A549 (cell line): ENCODE results near the gene RPP25L. TPM values are rescaled to one million over a fixed set of nuclear protein-coding genes. Genes with fewer than 3 reads are reported as not detected.

Experiments
- ATAC-seq, 2 experiments: fragments of 200-7000 bp in 1 of 2; fragments of >200 bp in 1 of 2; cut with Nextera tagmentation in 1 of 2; cut with Tn5 transposase in 1 of 2; 3 replicates each; pipeline versions ENCODE4 v1.8.0 to v1.9.1; 2018 to 2020; ENCODE audit warnings: mild to moderate bottlenecking in 1 of 2, moderate library complexity in 1 of 2
- CTCF ChIA-PET: fragments of 300-600 bp; sonication (Branson Sonifier 250); formaldehyde crosslinking; extraction: SDS; loops from one replicate; lab custom pipeline; 2021; ENCODE audit warnings: antibody characterized with exemption, inconsistent platforms; lab: Yijun Ruan, JAX
- POLR2A ChIA-PET: fragments of 350-600 bp; formaldehyde crosslinking; extraction: SDS; loops from one replicate; lab custom pipeline; 2021; ENCODE audit warnings: antibody characterized with exemption, inconsistent platforms; lab: Yijun Ruan, JAX
- DNase-seq, 2 experiments: peaks; one replicate each; pipeline versions ENCODE4 v3.0.0 to v3.0.0-alpha.2; 2011 to 2016; ENCODE audit warnings: low read depth in 1 of 2, low spot score in 1 of 2
- FAIRE-seq: peaks from 2 replicates; lab custom pipeline; 2011; peaks lifted over from hg19 to GRCh38; lab: Jason Lieb, UNC
- H3K27ac ChIP-seq, 2 experiments: fragments of >200 bp; sonication (Bioruptor Twin); formaldehyde crosslinking; 3 replicates each; pipeline ENCODE4 v1.5.1; 2016 to 2017
- H3K4me1 ChIP-seq: fragments of >200 bp; sonication (Bioruptor Twin); formaldehyde crosslinking; 3 replicates; pipeline ENCODE4 v1.6.1; 2016
- H3K4me2 ChIP-seq: fragments of >200 bp; sonication (Bioruptor Twin); formaldehyde crosslinking; 3 replicates; pipeline ENCODE4 v1.6.1; 2016
- H3K4me3 ChIP-seq: fragments of >200 bp; sonication (Bioruptor Twin); formaldehyde crosslinking; 3 replicates; pipeline ENCODE4 v1.5.1; 2016
- H3K9me3 ChIP-seq: fragments of >200 bp; sonication (Bioruptor Twin); formaldehyde crosslinking; 3 replicates; pipeline ENCODE4 v1.6.1; 2016
- CEBPB ChIP-seq, 2 experiments: fragments of >200 bp in 1 of 2; sonication (Bioruptor Twin) in 1 of 2; formaldehyde crosslinking in 1 of 2; IDR thresholded peaks; 2 replicates each; pipeline ENCODE4 v1.6.1; 2012 to 2016
- CHD2 ChIP-seq: fragments of 150-350 bp; IDR thresholded peaks from 2 replicates; pipeline ENCODE4 v1.6.1; 2014; ENCODE audit warnings: low read length; ENCODE audit not compliant: partially characterized antibody
- EHF ChIP-seq: fragments of 250-450 bp; sonication (Bioruptor Pico); IDR thresholded peaks from 2 replicates; pipeline ENCODE4 v1.5.0; 2020; ENCODE audit warnings: mild to moderate bottlenecking
- ESRRA ChIP-seq: fragments of 150-350 bp; IDR thresholded peaks from 2 replicates; pipeline ENCODE4 v1.6.1; 2014; ENCODE audit warnings: mild to moderate bottlenecking, low read length, borderline replicate concordance
- GATA3 ChIP-seq: IDR thresholded peaks from 2 replicates; pipeline ENCODE4 v1.6.1; 2012; ENCODE audit warnings: borderline replicate concordance
- HEYL ChIP-seq: fragments of 250-450 bp; sonication (Bioruptor Pico); IDR thresholded peaks from 2 replicates; pipeline ENCODE4 v1.8.0; 2021; ENCODE audit warnings: mild to moderate bottlenecking, moderate library complexity
- HOXA7 ChIP-seq: fragments of 250-450 bp; sonication (Bioruptor Pico); IDR thresholded peaks from 2 replicates; pipeline ENCODE4 v1.5.0; 2020; ENCODE audit warnings: mild to moderate bottlenecking, moderate library complexity
- MAFK ChIP-seq: fragments of 450-650 bp; IDR thresholded peaks from 2 replicates; pipeline ENCODE4 v1.6.1; 2014; ENCODE audit not compliant: partially characterized antibody
- MAZ ChIP-seq: fragments of 150-350 bp; IDR thresholded peaks from 2 replicates; pipeline ENCODE4 v1.6.1; 2014; ENCODE audit warnings: antibody characterized with exemption, low read depth, low read length, borderline replicate concordance
- NFE2L2 ChIP-seq: fragments of 150-350 bp; conservative IDR thresholded peaks from 2 replicates; pipeline ENCODE4 v1.6.1; 2014; ENCODE audit warnings: low read length
- NPAS2 ChIP-seq: fragments of 250-450 bp; sonication (Bioruptor Pico); IDR thresholded peaks from 2 replicates; pipeline ENCODE4 v1.8.0; 2022; ENCODE audit warnings: mild to moderate bottlenecking, moderate library complexity, borderline replicate concordance
- NR3C1 ChIP-seq: fragments of >200 bp; sonication (Bioruptor Twin); formaldehyde crosslinking; IDR thresholded peaks from 3 replicates; pipeline ENCODE4 v1.6.1; 2017
- POLR2A ChIP-seq: IDR thresholded peaks from 2 replicates; pipeline ENCODE4 v1.6.1; 2012; ENCODE audit warnings: mild to moderate bottlenecking, low read length
- POLR2AphosphoS2 ChIP-seq: conservative IDR thresholded peaks from 2 replicates; pipeline ENCODE4 v1.6.1; 2012; ENCODE audit warnings: low read length, improper control_type of control experiment, inconsistent platforms
- RAD21 ChIP-seq, 2 experiments: fragments of >200 bp in 1 of 2; sonication (Bioruptor Twin) in 1 of 2; formaldehyde crosslinking in 1 of 2; IDR thresholded peaks in 1 of 2; conservative IDR thresholded peaks in 1 of 2; 2 replicates in 1 of 2; 3 replicates in 1 of 2; pipeline ENCODE4 v1.6.1; 2012 to 2018; ENCODE audit warnings: inconsistent platforms in 1 of 2
- RARB ChIP-seq: fragments of 250-450 bp; sonication (Bioruptor Pico); IDR thresholded peaks from 2 replicates; pipeline ENCODE4 v1.8.0; 2021; ENCODE audit warnings: mild to moderate bottlenecking, moderate library complexity
- RFX5 ChIP-seq: fragments of 450-650 bp; IDR thresholded peaks from 2 replicates; pipeline ENCODE4 v1.7.1; 2014; ENCODE audit warnings: antibody characterized with exemption, mild to moderate bottlenecking, moderate library complexity
- RNF2 ChIP-seq: fragments of 200-600 bp; sonication (generic); IDR thresholded peaks from 2 replicates; pipeline ENCODE4 v1.6.1; 2016; ENCODE audit warnings: low read depth, mild to moderate bottlenecking, antibody characterized with exemption, moderate library complexity, borderline replicate concordance
- SMC3 ChIP-seq: fragments of >200 bp; sonication (Bioruptor Twin); formaldehyde crosslinking; IDR thresholded peaks from 3 replicates; pipeline ENCODE4 v1.6.1; 2018; ENCODE audit warnings: inconsistent platforms
- SREBF2 ChIP-seq: fragments of 450-650 bp; IDR thresholded peaks from 2 replicates; pipeline ENCODE4 v1.6.1; 2014; ENCODE audit warnings: mild to moderate bottlenecking, moderate library complexity
- ZSCAN20 ChIP-seq: fragments of 250-450 bp; sonication (Bioruptor Pico); IDR thresholded peaks from 2 replicates; pipeline ENCODE4 v1.8.0; 2022; ENCODE audit warnings: mild to moderate bottlenecking, moderate library complexity
- WGBS: methylation state at CpG from one replicate; pipeline ENCODE4 v1.1.6; 2017; ENCODE audit errors: missing lambda C conversion rate; 5-methylcytosine and 5-hydroxymethylcytosine counted together
- polyA plus RNA-seq, 4 experiments: library from polyadenylated mRNA; depleted of rRNA in 3 of 4; stranded (reverse); fragments of >200 nt; fragmentation: RNase III in 1 of 4; extraction: RNeasy Plus Mini Kit Qiagen cat#74134 plus additional on column Dnase treatment in 1 of 4; gene quantifications; 2 replicates in 3 of 4; 3 replicates in 1 of 4; pipeline ENCODE4 v1.2.3, GENCODE V29; 2011 to 2017
- TF ChIP-seq, protein P1 (sequence below): fragments of 450-650 bp; IDR thresholded peaks from 2 replicates; pipeline ENCODE4 v1.6.1; 2014; ENCODE audit warnings: antibody characterized with exemption
- TF ChIP-seq, protein P2 (sequence below): IDR thresholded peaks from 2 replicates; pipeline ENCODE4 v1.6.1; 2012
- TF ChIP-seq, protein P3 (sequence below): fragments of >200 bp; sonication (Bioruptor Twin); formaldehyde crosslinking; IDR thresholded peaks from 3 replicates; pipeline ENCODE4 v1.5.1; 2016

Gene RPP25L
- polyA plus RNA-seq, 2 of the 4 experiments (the other 2 are of a cell fraction), result 40.8 to 41.7 TPM

DNA sequence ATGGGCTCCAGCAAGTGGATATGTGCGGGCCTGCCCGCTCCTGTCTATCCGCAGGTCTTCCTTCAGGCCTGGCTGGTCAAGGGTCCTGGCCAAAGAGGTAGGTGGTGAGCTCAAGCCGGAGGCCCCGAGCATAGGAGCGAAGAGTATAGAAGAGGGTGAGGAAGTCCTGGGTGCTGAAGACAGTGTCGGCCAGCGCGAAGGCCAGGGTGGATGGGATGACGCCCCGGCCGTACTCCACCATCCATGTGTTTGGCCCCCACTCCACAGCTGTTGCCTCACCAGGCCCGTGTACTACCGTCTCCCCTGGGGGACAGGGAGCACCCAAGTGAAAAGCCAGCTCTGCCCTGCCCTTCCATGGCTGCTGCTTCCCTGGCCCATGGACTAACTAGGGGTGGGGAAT is 23.7 kb upstream of the RPP25L start (continued):
- TF ChIP-seq, protein P1, sequence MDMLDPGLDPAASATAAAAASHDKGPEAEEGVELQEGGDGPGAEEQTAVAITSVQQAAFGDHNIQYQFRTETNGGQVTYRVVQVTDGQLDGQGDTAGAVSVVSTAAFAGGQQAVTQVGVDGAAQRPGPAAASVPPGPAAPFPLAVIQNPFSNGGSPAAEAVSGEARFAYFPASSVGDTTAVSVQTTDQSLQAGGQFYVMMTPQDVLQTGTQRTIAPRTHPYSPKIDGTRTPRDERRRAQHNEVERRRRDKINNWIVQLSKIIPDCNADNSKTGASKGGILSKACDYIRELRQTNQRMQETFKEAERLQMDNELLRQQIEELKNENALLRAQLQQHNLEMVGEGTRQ, result no peak
- TF ChIP-seq, protein P2, sequence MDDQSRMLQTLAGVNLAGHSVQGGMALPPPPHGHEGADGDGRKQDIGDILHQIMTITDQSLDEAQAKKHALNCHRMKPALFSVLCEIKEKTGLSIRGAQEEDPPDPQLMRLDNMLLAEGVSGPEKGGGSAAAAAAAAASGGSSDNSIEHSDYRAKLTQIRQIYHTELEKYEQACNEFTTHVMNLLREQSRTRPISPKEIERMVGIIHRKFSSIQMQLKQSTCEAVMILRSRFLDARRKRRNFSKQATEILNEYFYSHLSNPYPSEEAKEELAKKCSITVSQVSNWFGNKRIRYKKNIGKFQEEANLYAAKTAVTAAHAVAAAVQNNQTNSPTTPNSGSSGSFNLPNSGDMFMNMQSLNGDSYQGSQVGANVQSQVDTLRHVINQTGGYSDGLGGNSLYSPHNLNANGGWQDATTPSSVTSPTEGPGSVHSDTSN, result no peak
- TF ChIP-seq MAZ (no peak), RARB (no peak)
- TF ChIP-seq, protein P3, sequence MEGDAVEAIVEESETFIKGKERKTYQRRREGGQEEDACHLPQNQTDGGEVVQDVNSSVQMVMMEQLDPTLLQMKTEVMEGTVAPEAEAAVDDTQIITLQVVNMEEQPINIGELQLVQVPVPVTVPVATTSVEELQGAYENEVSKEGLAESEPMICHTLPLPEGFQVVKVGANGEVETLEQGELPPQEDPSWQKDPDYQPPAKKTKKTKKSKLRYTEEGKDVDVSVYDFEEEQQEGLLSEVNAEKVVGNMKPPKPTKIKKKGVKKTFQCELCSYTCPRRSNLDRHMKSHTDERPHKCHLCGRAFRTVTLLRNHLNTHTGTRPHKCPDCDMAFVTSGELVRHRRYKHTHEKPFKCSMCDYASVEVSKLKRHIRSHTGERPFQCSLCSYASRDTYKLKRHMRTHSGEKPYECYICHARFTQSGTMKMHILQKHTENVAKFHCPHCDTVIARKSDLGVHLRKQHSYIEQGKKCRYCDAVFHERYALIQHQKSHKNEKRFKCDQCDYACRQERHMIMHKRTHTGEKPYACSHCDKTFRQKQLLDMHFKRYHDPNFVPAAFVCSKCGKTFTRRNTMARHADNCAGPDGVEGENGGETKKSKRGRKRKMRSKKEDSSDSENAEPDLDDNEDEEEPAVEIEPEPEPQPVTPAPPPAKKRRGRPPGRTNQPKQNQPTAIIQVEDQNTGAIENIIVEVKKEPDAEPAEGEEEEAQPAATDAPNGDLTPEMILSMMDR, result no peak

DNA sequence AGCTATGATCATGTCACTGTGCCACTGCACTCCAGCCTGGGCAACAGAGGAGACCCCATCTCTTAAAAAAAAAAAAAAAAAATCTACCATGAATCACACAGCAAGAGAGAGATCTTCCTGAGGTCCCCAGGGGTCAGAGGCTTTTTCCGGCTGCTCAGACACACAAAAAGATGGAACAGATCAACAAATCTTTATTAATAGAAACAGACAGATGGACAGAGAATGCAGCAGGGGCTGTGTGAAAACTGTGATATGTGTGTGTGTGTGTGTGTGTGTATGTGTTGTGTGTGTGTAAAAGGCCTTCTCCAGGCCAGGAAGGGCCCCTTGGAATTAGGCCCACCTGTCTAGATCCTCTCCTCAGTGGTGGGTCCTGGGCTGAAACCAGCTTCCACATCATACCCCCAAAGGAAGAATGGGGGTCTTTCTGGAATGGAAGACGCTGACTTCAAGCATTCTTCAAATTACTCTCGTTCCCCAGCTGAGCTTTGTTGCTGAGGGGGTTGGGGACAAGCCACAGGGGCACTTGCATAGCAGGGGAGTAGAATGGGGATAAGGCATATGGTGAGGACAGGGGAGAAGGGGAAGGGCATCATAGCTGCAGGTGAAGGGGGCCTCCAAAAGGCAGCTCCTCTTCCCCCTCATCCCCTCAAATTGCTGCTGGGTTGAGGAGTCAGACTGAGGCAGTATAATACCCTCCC is 22.8 kb upstream of the RPP25L start:
- FAIRE-seq, result no peak
- ChIA-PET CTCF (interaction anchor here (0.5 to 22.6 kb wide), 35 partner anchors 9 to 489 kb away, joined by 3 to 429 read pairs (median 5); partner anchors contain the start of genes CCL27, DCTN3, GALT and IL11RA), POLR2A (interaction anchor here (1.2 kb wide), 1 partner anchor 22 kb away, joined by 3 read pairs; the partner anchor contains the start of gene RPP25L)
- 83% methylated on average over 3 of the region's 3 CpGs for WGBS
- H3K27ac ChIP-seq, result no peak overlapping the region
- H3K4me1 ChIP-seq, result peaks cover 28% of the 10 kb centered on the region; the same call in 2 of the 3 replicates
- DNase-seq, result no peak
- no peak overlapping the region for H3K4me2 ChIP-seq
- no peak for ATAC-seq
- TF ChIP-seq CEBPB (IDR thresholded peaks at IDR 0.05) (no peak), POLR2A (no peak), RARB (no peak), HEYL (CRISPR knock-in tag) (no peak), MAFK (no peak), ESRRA (no peak), NFE2L2 (no peak)
- H3K4me3 ChIP-seq, result no peak overlapping the region
- no peaks in the 10 kb centered on the region for H3K9me3 ChIP-seq

DNA sequence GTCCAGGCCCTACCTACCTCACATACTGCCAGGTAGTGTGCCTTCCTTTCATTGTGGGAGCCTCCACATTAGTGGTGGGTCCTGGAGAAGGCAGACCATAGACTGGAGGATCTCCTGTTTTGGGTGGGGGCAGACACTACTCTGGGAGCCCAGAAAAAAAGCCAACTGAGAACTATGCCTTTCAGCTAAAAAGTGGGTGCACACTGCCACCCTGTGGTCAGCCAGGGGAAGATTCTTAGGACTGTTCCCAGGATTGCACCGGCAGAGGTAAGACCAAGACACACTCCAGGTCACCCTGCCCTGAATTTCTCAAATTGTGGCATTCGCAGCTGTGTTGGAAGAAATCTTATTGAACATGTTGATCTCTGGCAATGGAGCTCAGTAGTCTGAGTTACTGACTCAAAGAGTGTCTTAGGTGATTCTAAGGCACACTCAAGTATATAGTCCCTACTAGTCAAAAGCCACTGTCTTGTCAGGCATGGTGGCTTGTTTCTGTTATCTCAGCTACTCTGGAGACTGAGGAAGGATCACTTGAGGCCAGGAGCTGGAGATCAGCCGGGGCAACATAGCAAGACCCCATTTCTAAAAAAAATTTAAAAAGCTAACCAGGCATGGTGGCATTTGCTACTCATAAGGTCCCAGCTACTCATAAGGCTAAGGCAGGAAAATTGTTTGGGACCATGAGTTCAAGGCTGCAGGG is 22.1 kb upstream of the RPP25L start:
- DNase-seq, result peak; percentile 69 to 85
- peak; percentile 38 to 64; a peak in 5 of 6 replicates for ATAC-seq
- Histone ChIP-seq H3K4me3 (no peak overlapping the region), H3K4me2 (no peak overlapping the region), H3K27ac (no peak overlapping the region), H3K9me3 (no peaks in the 10 kb centered on the region), H3K4me1 (peaks cover 32% of the 10 kb centered on the region; the same call in 2 of the 3 replicates)
- 3% methylated on average over 3 of the region's 3 CpGs for WGBS
- FAIRE-seq, result no peak
- TF ChIP-seq NPAS2 (CRISPR knock-in tag), result no peak
- peak; percentile 73 to 75 for TF ChIP-seq RAD21 (conservative IDR thresholded peaks at IDR 0.05 in 1 of 2, IDR thresholded peaks at IDR 0.05 in 1 of 2)
- TF ChIP-seq, protein P3, result peak; percentile 88
- TF ChIP-seq SMC3, result peak; percentile 45; the same call in 1 of the 3 replicates
- TF ChIP-seq CHD2, result no peak
- no peak for TF ChIP-seq POLR2A
- TF ChIP-seq SREBF2, result no peak
- TF ChIP-seq ZSCAN20 (CRISPR knock-in tag), result no peak
- no peak for TF ChIP-seq NR3C1
- no peak for TF ChIP-seq RFX5
- no peak for TF ChIP-seq HOXA7 (CRISPR knock-in tag)
- TF ChIP-seq POLR2AphosphoS2, result no peak
- TF ChIP-seq RNF2, result no peak
- no peak for TF ChIP-seq GATA3
- TF ChIP-seq EHF (CRISPR knock-in tag), result no peak
- CTCF ChIA-PET, result interaction anchor here (0.5 to 22.6 kb wide), 34 partner anchors 10 to 489 kb away, joined by 3 to 429 read pairs (median 6); partner anchors contain the start of genes CCL27, DCTN3, GALT and IL11RA
- POLR2A ChIA-PET, result interaction anchor here (1.0 to 1.3 kb wide), 3 partner anchors 14 to 22 kb away, joined by 3 to 12 read pairs (median 4); partner anchors contain the start of genes DCTN3 and RPP25L
